ENCODE data around the gene TRPM3.

The TRPM3 gene

GRCh38 chr9:70639853-70640814, 481.3 kb downstream of the TRPM3 start:
- DNase-seq, result peak; percentile 49 to 70 (median 67)

DNA sequence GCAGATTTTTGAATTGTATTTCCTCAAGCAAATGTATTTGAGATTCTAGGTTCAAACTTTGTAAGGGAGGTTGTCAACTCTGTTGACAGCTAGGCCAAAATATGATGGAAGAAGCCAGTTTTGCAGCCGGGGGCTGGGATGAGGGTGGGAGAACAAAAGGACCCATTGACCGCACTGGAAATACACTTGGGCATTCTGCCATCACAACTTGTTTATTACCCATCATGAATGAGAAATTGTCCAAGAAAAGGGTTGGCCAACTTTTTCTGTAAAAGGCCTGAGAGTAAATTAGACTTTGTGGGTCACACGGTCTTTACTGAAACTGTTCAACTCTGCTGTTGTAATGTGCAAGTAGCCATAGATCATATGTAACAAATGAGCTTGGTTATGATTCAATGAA, 485.6 kb downstream of the TRPM3 start:
- no peak for DNase-seq

DNA sequence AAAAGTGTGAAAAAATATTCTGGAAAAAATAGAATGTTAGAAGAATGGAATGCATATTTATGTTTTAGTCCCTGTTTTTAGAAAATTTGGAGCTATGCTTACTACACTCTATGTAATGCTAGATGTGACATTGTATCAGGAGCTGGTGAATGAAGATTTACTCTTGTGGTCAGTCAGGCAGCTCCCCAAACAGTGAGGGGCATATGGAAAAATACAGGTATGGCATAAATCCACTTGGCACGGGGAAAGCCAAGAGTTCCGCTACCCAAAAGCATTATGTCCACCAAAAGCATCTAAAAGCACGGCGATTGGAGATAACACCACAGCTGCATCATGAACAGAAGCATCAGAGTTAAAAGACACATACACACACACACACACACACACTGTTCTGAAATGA, 486.7 kb downstream of the TRPM3 start:
- no peak for DNase-seq

GRCh38 chr9:70630971-70631370, 490.4 kb downstream of the TRPM3 start:
- DNase-seq, result no peak

DNA sequence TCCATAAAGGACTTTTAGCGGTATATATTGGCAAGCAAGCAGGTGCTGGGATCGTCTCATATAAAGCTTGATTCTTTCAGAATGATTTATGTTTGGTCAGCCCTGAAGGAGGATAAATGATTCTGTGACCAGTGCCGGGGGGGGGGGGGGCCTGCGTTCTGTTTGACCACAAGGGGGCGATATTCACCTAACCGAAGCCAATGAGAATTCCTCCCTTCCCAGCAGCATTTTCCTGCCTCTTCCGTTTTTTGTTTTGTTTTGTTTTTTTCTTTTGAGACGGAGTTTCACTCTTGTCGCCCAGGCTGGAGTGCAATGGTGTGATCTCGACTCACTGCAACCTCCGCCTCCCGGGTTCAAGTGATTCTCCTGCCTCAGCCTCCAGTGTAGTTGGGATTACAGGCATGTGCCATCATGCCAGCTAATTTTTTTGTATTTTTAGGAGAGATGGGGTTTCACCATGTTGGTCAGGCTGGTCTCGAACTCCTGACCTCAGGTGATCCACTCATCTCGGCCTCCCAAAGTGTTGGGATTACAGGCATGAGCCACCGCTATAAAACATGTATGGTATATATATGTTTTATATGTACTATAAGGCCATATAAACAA, 492.2 kb downstream of the TRPM3 start:
- DNase-seq, result peak in 1 of 3 donors; percentile 25

DNA sequence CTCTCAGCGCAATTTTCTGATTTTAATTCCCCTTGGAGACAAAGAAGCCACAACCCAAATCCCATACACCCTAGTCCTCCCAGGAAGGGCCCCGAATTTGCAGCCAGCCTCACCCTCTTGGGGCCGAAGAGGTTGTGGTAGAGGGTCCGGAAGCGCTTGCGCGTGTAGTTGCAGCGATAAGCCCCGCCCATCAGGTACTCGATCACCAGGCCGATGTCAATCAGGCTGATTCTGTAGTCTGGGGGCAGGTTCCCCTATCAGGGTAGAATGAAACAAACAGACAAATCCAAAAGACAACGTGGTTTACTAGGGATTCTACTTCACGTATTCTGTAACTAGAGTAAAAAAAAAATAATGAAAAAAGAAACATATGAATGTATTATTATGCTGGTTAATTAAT, 496.3 kb downstream of the TRPM3 start:
- no peak for DNase-seq

DNA sequence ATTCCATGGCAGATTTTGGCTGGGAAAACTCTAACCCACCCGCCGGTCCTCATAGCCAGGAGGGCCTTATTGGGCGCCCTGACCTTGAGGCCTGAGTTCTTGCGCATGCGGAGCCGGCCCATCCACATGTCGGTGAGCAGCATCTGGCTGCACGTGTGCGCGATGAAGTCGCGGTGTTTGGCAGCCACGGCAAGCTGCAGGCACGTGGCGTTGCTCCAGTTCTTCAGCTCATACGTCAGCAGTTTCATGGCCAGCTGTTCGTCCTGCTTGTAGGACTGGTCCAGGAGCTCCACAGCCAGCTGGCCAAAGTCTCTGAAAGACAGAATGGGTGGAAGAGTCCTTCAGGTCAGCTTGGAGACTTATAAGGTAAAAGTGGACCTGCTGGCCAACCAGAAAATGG, 502.6 kb downstream of the TRPM3 start:
- no peak for DNase-seq

DNA sequence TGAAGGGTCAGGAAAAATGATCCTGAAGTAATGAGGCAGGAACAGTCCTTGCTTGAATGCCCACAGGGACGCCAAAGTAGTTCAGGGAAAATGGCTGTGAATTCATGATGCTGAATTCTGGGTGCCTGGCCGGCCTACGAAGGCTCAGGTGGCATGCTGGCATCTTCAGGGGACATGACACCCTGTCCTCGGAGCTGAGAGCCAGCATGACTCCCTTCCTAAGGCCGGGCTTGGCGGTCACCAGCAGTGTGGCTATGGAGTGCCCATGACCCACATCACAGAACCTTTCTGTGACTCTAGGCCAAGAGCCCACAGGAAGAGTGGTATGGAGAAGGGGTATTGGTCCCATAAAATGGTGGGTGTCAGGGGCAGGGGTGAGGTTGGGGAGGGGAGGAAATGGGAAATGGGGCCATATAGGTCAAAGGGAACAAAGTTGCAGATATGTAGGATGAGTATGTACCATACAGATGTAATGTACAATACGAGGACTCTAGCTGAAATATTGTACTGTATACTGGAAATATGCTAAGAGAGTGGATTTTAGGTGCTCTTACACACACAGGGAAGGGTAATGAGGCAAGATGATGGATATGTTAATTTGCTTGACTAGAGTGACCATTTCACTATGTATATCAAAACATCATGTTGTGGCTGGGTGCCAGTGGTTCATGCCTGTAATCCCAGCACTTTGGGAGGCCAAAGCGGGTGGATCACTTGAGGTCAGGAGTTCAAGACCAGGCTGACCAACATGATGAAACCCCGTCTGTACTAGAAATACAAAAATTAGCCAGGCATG, 504.2 kb downstream of the TRPM3 start:
- DNase-seq, result no peak

GRCh38 chr9:70616228-70616990, 505.0 kb downstream of the TRPM3 start:
- no peak for DNase-seq

DNA sequence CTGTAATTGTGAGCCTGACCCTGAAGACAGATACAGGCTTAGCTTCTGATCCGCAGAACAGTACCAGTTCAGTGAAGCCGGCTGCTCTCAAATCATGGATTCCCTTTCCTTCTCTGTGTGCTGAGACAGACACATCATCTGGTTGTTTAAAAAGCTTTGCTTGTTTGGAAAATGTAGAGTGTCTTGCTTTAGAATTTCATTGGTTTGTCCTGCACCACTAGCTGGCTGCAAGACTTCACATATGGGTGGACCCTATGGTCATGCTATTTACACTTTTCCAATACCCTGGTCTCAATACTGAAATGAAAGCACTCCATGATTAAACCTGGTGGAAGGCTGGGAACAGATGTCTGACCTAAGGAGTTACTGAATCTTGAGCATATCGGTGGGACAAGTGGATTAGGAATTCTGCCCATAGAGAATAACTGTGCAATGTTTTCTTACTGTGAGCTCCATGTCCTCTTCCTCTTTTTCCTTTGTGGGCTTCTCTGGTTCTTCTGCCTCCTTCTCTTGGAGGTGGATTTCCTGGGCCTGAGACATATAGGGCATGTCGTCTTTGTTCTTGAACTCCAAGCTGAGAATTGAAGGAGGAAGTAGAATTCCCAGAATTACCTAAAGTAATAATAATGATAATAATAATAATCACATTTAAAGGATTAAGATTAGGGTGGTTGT, 505.8 kb downstream of the TRPM3 start:
- DNase-seq, result no peak

- no peak for DNase-seq
Observed at GRCh38 chr9:70614786-70615463, 506.5 kb downstream of the TRPM3 start.

DNA sequence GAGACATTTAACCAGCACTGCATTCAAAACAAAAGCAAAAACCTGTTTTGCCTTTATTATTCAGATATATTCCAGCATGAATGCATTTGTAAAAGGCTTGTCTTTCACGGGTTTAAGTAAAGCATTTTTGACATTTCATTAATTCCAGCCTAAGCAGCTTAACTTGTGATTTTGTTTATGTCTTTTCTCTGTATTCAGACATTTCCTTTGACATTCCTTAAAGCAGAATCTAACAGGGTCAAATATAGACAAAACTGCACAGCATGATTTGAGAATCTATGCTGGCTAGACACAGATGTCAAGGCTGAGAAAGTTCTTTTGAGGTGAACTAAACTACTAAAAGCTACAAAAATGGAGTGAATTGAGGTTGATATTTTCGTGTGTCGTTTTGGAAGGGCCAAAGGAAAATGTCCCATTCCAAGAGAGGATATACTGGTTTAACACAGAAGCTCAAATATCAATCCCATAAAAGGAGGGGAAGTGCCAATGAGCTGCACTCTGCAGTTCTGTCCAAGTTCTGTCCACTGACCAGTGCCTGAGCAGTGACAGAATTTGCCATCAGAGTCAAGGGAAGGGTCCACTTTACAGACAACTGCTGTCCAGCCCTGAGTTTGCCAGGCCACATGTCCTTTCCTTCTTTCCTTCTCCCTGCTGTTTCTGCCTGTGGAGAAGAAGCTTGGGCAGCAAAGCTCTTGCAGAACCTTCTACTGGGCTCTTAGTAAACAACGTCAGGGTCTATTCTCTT, 508.2 kb downstream of the TRPM3 start:
- no peak for DNase-seq

GRCh38 chr9:70610287-70610644, 511.2 kb downstream of the TRPM3 start:
- DNase-seq, result no peak

- peak in 2 of 3 donors; percentile 16 to 34 for DNase-seq
Observed at GRCh38 chr9:70609542-70610286, 511.7 kb downstream of the TRPM3 start.

DNA sequence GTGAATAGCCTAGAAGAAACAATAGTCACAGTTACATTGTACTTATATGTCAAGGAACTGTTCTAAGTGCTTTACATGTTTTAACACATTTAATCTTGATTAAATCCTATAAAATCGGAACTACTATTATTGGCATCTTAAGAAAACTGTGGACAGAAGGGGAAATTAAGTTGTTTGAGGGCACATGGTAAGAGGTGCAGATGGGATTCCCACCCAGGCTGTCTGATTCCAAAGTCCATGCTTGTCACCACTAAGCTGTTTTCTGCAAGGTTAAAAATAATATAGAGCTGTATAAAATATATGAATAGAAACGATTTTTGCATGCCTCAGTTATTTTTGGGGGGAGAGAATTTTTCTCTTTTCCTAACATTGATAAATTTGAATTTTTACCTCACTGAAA, 512.4 kb downstream of the TRPM3 start:
- no peak for DNase-seq

GRCh38 chr9:70607926-70608325, 513.5 kb downstream of the TRPM3 start:
- DNase-seq, result peak; percentile 80 to 85 (median 84)

DNA sequence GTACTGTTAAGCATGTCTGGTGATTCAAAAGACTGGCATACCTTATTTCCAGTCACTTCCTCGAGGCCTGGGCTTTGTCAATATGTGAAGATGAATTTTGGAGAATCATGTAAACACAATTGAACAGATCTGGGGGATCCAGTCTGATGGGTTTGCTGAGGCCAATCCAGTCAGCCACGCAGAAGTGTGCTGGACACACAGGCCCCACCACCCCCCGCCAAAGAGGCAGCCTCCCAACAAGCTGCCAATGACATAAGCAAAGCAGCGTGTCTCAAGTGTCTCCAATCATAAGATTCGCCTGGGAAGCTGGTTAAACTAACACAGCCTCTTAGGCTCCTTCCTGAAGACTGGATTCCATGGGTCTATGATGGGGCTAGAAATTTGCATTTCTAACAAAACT, 514.1 kb downstream of the TRPM3 start:
- no peak for DNase-seq

- no peak for DNase-seq
Observed at GRCh38 chr9:70603020-70603411, 518.4 kb downstream of the TRPM3 start.

DNA sequence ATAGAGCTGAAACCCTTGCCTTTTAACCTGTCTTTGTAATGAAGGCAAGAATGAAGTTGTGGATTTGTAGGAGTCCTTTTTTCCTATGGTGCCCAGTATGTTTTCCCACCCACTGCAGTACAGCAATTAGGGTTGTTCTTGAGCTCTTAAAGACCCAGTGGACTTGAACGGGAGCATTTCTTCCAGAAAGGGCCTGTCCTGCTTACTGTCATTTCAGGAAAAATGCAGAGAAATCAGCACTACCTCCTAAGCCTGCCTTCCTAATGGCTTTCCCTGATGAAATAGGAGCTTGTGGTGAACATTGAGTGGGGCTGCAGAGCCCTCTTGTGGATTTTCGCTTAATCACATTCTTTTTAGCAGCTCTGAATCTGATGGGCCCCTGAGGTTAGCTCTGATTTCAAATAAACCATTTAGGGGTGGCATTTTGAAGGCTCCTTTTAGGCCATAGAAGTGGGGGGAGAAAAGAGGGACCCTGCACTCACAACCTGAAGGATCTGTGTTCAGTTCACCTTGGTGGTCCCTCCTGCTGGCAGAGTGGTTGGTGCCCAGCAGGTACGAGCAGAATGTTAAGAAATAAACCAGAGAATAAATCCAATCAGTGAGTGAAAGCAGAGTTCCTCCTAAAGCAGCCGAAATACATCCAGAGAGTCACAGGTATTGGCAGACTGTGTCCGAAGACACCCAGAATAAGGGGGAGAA, 519.0 kb downstream of the TRPM3 start:
- peak; percentile 75 to 88 (median 83) for DNase-seq
